ENCODE results near the gene CSF3.

CSF3 gene

DNA sequence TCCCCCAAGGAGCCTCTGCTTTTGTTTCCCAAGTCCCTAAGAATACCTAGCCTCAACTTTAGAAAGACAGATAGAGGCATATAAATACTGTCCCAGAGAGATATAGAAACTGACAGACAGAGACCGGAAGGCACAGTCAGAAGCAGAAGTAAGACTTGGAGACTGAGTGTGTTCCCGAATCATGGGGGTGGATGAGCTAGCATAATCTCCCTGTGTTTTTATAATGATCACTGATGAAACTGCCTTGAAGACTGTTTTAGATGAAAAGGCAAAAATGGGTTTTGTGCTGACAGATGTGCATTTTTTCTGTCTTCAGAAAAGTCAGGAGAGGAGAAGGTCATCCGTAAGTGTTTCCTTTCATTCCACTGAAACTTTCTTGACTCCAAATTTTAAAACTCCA, 43.0 kb upstream of the CSF3 start:
- H3K36me3 ChIP-seq (ENCODE audit: low read length): no peaks in the 10 kb centered on the region
- H3K4me2 ChIP-seq (ENCODE audit: low read depth, low read length, poor library complexity, severe bottlenecking): no peak overlapping the region
- no peak overlapping the region for H2AFZ ChIP-seq (ENCODE audit: low read depth, low read length, severe bottlenecking)
- H3K4me3 ChIP-seq (ENCODE audit: insufficient read depth, low read length, poor library complexity, severe bottlenecking): no peak overlapping the region
- no peaks in the 10 kb centered on the region for H3K27me3 ChIP-seq (ENCODE audit: low read length)
- H3K9me3 ChIP-seq (ENCODE audit: insufficient read depth, low read length): no peaks in the 10 kb centered on the region
- H3F3A ChIP-seq (ENCODE audit: insufficient read depth): no peaks in the 10 kb centered on the region
- no peaks in the 10 kb centered on the region for H3K79me2 ChIP-seq (ENCODE audit: insufficient read depth, low read length)
- no peak overlapping the region for H3K9ac ChIP-seq (ENCODE audit: low read length)
- no peak overlapping the region for H3K27ac ChIP-seq (ENCODE audit: low read depth, low read length)
- no peak for TF ChIP-seq EZH2phosphoT487 (conservative IDR thresholded peaks at IDR 0.05; ENCODE audit: low read length)
- TF ChIP-seq, protein P1, sequence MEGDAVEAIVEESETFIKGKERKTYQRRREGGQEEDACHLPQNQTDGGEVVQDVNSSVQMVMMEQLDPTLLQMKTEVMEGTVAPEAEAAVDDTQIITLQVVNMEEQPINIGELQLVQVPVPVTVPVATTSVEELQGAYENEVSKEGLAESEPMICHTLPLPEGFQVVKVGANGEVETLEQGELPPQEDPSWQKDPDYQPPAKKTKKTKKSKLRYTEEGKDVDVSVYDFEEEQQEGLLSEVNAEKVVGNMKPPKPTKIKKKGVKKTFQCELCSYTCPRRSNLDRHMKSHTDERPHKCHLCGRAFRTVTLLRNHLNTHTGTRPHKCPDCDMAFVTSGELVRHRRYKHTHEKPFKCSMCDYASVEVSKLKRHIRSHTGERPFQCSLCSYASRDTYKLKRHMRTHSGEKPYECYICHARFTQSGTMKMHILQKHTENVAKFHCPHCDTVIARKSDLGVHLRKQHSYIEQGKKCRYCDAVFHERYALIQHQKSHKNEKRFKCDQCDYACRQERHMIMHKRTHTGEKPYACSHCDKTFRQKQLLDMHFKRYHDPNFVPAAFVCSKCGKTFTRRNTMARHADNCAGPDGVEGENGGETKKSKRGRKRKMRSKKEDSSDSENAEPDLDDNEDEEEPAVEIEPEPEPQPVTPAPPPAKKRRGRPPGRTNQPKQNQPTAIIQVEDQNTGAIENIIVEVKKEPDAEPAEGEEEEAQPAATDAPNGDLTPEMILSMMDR (IDR thresholded peaks at IDR 0.05; ENCODE audit: insufficient read depth, low read length, poor library complexity, severe bottlenecking): no peak
- no peaks in the 10 kb centered on the region for H3K9me2 ChIP-seq (replicated peaks; ENCODE audit: insufficient read depth, low read length)
- H4K20me1 ChIP-seq (ENCODE audit: low read depth, low read length): no peaks in the 10 kb centered on the region

DNA sequence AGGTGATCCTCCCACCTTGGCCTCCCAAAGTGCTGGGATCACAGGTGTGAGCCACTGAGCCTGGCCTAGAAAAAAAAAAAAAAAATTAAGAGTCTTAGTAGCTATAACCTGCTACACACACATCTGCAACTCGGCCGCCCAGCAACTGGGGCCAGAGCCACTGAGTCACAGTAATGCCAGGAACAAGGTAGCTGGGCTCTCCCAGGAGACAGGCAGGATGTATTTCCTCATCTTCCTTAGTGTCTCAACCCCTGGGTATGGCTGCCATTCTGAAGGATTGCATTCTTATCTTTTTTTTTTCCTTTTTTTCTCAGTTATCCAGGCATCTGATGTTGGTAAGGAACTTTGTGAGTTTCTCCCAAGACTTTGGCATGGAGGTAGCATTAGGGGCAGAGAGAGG, 41.7 kb upstream of the CSF3 start:
- H3K4me3 ChIP-seq (ENCODE audit: insufficient read depth, low read length, poor library complexity, severe bottlenecking): no peak overlapping the region
- no peaks in the 10 kb centered on the region for H3K27me3 ChIP-seq (ENCODE audit: low read length)
- no peak overlapping the region for H2AFZ ChIP-seq (ENCODE audit: low read depth, low read length, severe bottlenecking)
- TF ChIP-seq, protein P1 (IDR thresholded peaks at IDR 0.05; ENCODE audit: insufficient read depth, low read length, poor library complexity, severe bottlenecking): no peak
- no peak for TF ChIP-seq EZH2phosphoT487 (conservative IDR thresholded peaks at IDR 0.05; ENCODE audit: low read length)
- no peaks in the 10 kb centered on the region for H3K79me2 ChIP-seq (ENCODE audit: insufficient read depth, low read length)
- no peak overlapping the region for H3K9ac ChIP-seq (ENCODE audit: low read length)
- H3K9me3 ChIP-seq (ENCODE audit: insufficient read depth, low read length): no peaks in the 10 kb centered on the region
- no peaks in the 10 kb centered on the region for H3F3A ChIP-seq (ENCODE audit: insufficient read depth)
- H3K27ac ChIP-seq (ENCODE audit: low read depth, low read length): no peak overlapping the region
- no peak overlapping the region for H3K4me2 ChIP-seq (ENCODE audit: low read depth, low read length, poor library complexity, severe bottlenecking)
- no peaks in the 10 kb centered on the region for H4K20me1 ChIP-seq (ENCODE audit: low read depth, low read length)
- H3K9me2 ChIP-seq (replicated peaks; ENCODE audit: insufficient read depth, low read length): no peaks in the 10 kb centered on the region
- H3K36me3 ChIP-seq (ENCODE audit: low read length): no peaks in the 10 kb centered on the region

DNA sequence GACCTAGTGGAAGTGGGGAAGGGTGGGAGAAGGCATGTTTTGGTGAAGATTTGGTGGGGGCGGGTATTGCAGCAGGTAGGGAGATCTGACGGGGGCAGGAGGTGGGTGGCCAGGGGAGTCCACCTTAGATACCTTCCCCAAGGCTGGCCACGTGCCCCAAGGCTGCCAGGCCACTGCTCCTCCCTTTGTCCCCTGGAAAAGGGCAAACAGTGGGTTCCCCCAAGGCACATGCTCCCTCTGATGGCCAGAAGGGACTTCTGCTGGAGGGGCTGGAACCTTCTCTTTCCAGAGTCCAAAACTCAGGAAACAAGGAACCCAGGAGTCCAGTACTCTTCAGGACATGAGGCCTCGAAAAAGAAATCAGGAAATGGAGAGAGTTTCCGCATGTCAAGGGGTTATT, 40.8 kb upstream of the CSF3 start:
- Histone ChIP-seq H3K4me3 (ENCODE audit: insufficient read depth, low read length, poor library complexity, severe bottlenecking) (no peak overlapping the region), H3K9me3 (ENCODE audit: insufficient read depth, low read length) (no peaks in the 10 kb centered on the region), H3K27me3 (ENCODE audit: low read length) (no peaks in the 10 kb centered on the region), H3F3A (ENCODE audit: insufficient read depth) (no peaks in the 10 kb centered on the region), H3K79me2 (ENCODE audit: insufficient read depth, low read length) (no peaks in the 10 kb centered on the region), H3K9me2 (replicated peaks; ENCODE audit: insufficient read depth, low read length) (no peaks in the 10 kb centered on the region), H3K9ac (ENCODE audit: low read length) (no peak overlapping the region), H3K4me2 (ENCODE audit: low read depth, low read length, poor library complexity, severe bottlenecking) (no peak overlapping the region), H4K20me1 (ENCODE audit: low read depth, low read length) (no peaks in the 10 kb centered on the region), H3K36me3 (ENCODE audit: low read length) (no peaks in the 10 kb centered on the region), H3K27ac (ENCODE audit: low read depth, low read length) (no peak overlapping the region), H2AFZ (ENCODE audit: low read depth, low read length, severe bottlenecking) (no peak overlapping the region)
- TF ChIP-seq, protein P1 (IDR thresholded peaks at IDR 0.05; ENCODE audit: insufficient read depth, low read length, poor library complexity, severe bottlenecking): no peak
- no peak for TF ChIP-seq EZH2phosphoT487 (conservative IDR thresholded peaks at IDR 0.05; ENCODE audit: low read length)

All from SU-DHL-6 (cell line).